ENCODE results near the gene DNAJC17. TPM values are rescaled to one million over a fixed set of nuclear protein-coding genes. Genes with fewer than 3 reads are reported as not detected.

Gene DNAJC17
- total and polyA plus RNA-seq, 2 donors (not counting 1 experiment from before 2014, with no cell fraction given): 30.5 to 46.1 TPM

DNA sequence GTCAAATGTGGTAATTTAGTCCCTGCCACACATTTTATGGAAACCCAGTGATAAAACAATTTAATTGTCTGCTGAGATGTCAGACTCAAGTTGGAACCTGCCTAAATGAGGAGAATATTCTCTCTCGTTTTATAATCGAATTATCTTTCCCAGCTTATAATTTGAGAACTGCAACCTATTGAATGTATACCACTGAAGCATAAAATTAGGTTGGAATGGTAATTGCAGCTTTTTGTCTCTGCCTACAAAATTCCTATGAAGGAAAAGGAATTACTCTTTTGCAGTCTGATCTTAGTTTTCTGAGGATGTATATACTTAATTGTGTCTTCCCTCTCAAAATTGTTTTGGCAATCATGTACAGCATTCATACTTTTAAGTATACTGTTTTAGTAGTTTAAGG lies 83.4 kb downstream of the DNAJC17 start:
- Mint-ChIP-seq H3K27ac (no peak overlapping the region), H3K9me3 (ENCODE audit: insufficient read depth) (no peaks in the 10 kb centered on the region), H3K27me3 (no peaks in the 10 kb centered on the region), H3K4me1 (no peaks in the 10 kb centered on the region), H3K4me3 (no peak overlapping the region)
- CTCF ChIA-PET: interaction anchor here (0.6 to 1.0 kb wide), 2 partner anchors 59 to 559 kb away, joined by 3 to 4 read pairs; no protein-coding TSS in a partner anchor
- Histone ChIP-seq H3K4me3 (ENCODE audit: control extremely low read depth in 1 of 5, extremely low read depth in 1 of 5, insufficient read depth in 1 of 5, low read depth in 2 of 5, low read length in 4 of 5) (no peak overlapping the region), H2AFZ (ENCODE audit: insufficient read depth, low read depth, low read length, poor library complexity, severe bottlenecking) (no peak overlapping the region), H3K4me2 (replicated peaks; ENCODE audit: low read depth, low read length, poor library complexity, severe bottlenecking) (no peak overlapping the region), H3K36me3 (replicated peaks in 1 of 2; ENCODE audit: control extremely low read depth in 1 of 2, control insufficient read depth in 1 of 2, extremely low read depth in 1 of 2, insufficient read depth in 2 of 2, low read length in 1 of 2) (no peaks in the 10 kb centered on the region), H3K9me3 (ENCODE audit: control extremely low read depth in 1 of 3, control insufficient read depth in 2 of 3, insufficient read depth in 1 of 3, low read length in 2 of 3) (no peaks in the 10 kb centered on the region), H3K79me2 (ENCODE audit: control insufficient read depth, insufficient read depth, low read length) (no peaks in the 10 kb centered on the region), H4K20me1 (ENCODE audit: control insufficient read depth, insufficient read depth, low read length, poor library complexity, severe bottlenecking) (no peaks in the 10 kb centered on the region), H3K9ac (ENCODE audit: low read length) (no peak overlapping the region), H3K4me1 (ENCODE audit: control insufficient read depth in 2 of 2, insufficient read depth in 2 of 2, low read length in 2 of 2) (no peaks in the 10 kb centered on the region), H3K27me3 (replicated peaks in 1 of 4; ENCODE audit: control extremely low read depth in 1 of 4, control insufficient read depth in 3 of 4, insufficient read depth in 4 of 4, low read length in 3 of 4) (no peaks in the 10 kb centered on the region), H3K27ac (ENCODE audit: low read length in 2 of 2) (no peak overlapping the region)
- WGBS (ENCODE audit: insufficient coverage): no CpG with 5 or more reads among the region's 2 CpGs
- intact Hi-C loops (cut with micrococcal nuclease): no loop called here
- POLR2A ChIA-PET: no interaction called here
- DNase-seq (no peak), ATAC-seq (ENCODE audit: low read depth) (no peak)
- TF ChIP-seq CTCF (IDR thresholded peaks at IDR 0.05) (no peak), EZH2 (IDR thresholded peaks at IDR 0.05; ENCODE audit: borderline replicate concordance, insufficient read depth, low read depth, low read length, poor library complexity, severe bottlenecking) (no peak)

- POLR2A ChIA-PET: no interaction called here
- H3K4me3 Mint-ChIP-seq: no peak overlapping the region
- Histone ChIP-seq H4K20me1 (ENCODE audit: control insufficient read depth, insufficient read depth, low read length, poor library complexity, severe bottlenecking) (no peaks in the 10 kb centered on the region), H3K4me2 (replicated peaks; ENCODE audit: low read depth, low read length, poor library complexity, severe bottlenecking) (no peak overlapping the region), H3K27me3 (replicated peaks in 1 of 4; ENCODE audit: control extremely low read depth in 1 of 4, control insufficient read depth in 3 of 4, insufficient read depth in 4 of 4, low read length in 3 of 4) (no peaks in the 10 kb centered on the region), H3K36me3 (replicated peaks in 1 of 2; ENCODE audit: control extremely low read depth in 1 of 2, control insufficient read depth in 1 of 2, extremely low read depth in 1 of 2, insufficient read depth in 2 of 2, low read length in 1 of 2) (no peaks in the 10 kb centered on the region), H3K9me3 (ENCODE audit: control extremely low read depth in 1 of 3, control insufficient read depth in 2 of 3, insufficient read depth in 1 of 3, low read length in 2 of 3) (no peaks in the 10 kb centered on the region), H3K9ac (ENCODE audit: low read length) (no peak overlapping the region), H3K4me3 (ENCODE audit: control extremely low read depth in 1 of 5, extremely low read depth in 1 of 5, insufficient read depth in 1 of 5, low read depth in 2 of 5, low read length in 4 of 5) (no peak overlapping the region), H3K27ac (ENCODE audit: low read length in 2 of 2) (no peak overlapping the region), H3K4me1 (ENCODE audit: control insufficient read depth in 2 of 2, insufficient read depth in 2 of 2, low read length in 2 of 2) (no peaks in the 10 kb centered on the region), H2AFZ (ENCODE audit: insufficient read depth, low read depth, low read length, poor library complexity, severe bottlenecking) (no peak overlapping the region), H3K79me2 (ENCODE audit: control insufficient read depth, insufficient read depth, low read length) (no peaks in the 10 kb centered on the region)
- H3K4me1 Mint-ChIP-seq: no peaks in the 10 kb centered on the region
- DNase-seq (no peak), ATAC-seq (ENCODE audit: low read depth) (no peak)
- WGBS (ENCODE audit: insufficient coverage): no CpG with 5 or more reads among the region's 2 CpGs
- no peak overlapping the region for H3K27ac Mint-ChIP-seq
- no peak for TF ChIP-seq EZH2 (IDR thresholded peaks at IDR 0.05; ENCODE audit: borderline replicate concordance, insufficient read depth, low read depth, low read length, poor library complexity, severe bottlenecking)
- no peak for TF ChIP-seq CTCF (IDR thresholded peaks at IDR 0.05)
- intact Hi-C loops (cut with micrococcal nuclease): no loop called here
- H3K27me3 Mint-ChIP-seq: no peaks in the 10 kb centered on the region
- CTCF ChIA-PET: interaction anchor here (0.7 kb wide), 2 partner anchors 117 to 169 kb away, joined by 3 read pairs; no protein-coding TSS in a partner anchor
- no peaks in the 10 kb centered on the region for H3K9me3 Mint-ChIP-seq (ENCODE audit: insufficient read depth)
Measured at GRCh38 chr15:40722934-40723333, 84.3 kb downstream of the DNAJC17 start.
